ENCODE measurements around the gene ASCL4. TPM values are rescaled to one million over a fixed set of nuclear protein-coding genes. Genes with fewer than 3 reads are reported as not detected.

ASCL4 gene
- total and polyA plus RNA-seq, 9 of the 15 experiments (the other 6 are each of a cell fraction or from before 2014, with no cell fraction given): not detected

GRCh38 chr12:107780298-107780697 lies 5.8 kb downstream of the ASCL4 start:
- FAIRE-seq: no peak
- WGBS (ENCODE audit: insufficient coverage, low coverage, missing lambda C conversion rate): 0% methylated on average over 1 of the region's 1 CpG
- H3K4me1 ChIP-seq (replicated peaks in 1 of 2; ENCODE audit: control insufficient read depth in 2 of 2, insufficient read depth in 2 of 2, low read length in 2 of 2): peaks cover 0 to under 1% of the 10 kb centered on the region in 2 experiments; a peak in 1 of 5 replicates
- H3K36me3 ChIP-seq (ENCODE audit: control insufficient read depth, insufficient read depth, low read length): no peaks in the 10 kb centered on the region
- H4K20me1 ChIP-seq (replicated peaks; ENCODE audit: control insufficient read depth, insufficient read depth, low read length): no peaks in the 10 kb centered on the region
- no peaks in the 10 kb centered on the region for H3K9me1 ChIP-seq (ENCODE audit: control insufficient read depth, insufficient read depth, low read length)
- no peak for ATAC-seq
- H3K9ac ChIP-seq (ENCODE audit: insufficient read depth in 1 of 2, low read depth in 2 of 2, low read length in 2 of 2): no peak overlapping the region
- no peaks in the 10 kb centered on the region for H3K9me3 ChIP-seq (replicated peaks; ENCODE audit: control insufficient read depth, insufficient read depth, low read depth, low read length)
- no peak overlapping the region for H2AFZ ChIP-seq (ENCODE audit: low read depth, low read length)
- intact Hi-C loops (cut with micrococcal nuclease): no loop called here
- DNase-seq (ENCODE audit: extremely low read depth in 1 of 4, low spot score in 3 of 4): no peak
- no TSS peak for BruUV-seq (replicated peaks)
- ChIA-PET POLR2A (no interaction called here), CTCF (ENCODE audit: low intra/inter-chr PET ratio) (no interaction called here)
- no peak overlapping the region for H3K27ac ChIP-seq (ENCODE audit: extremely low read depth, low read depth, low read length)
- H3K79me2 ChIP-seq (ENCODE audit: control insufficient read depth, insufficient read depth, low read length): no peaks in the 10 kb centered on the region
- in situ Hi-C loops (cut with MboI): no loop called here
- no peak overlapping the region for H3K4me2 ChIP-seq (ENCODE audit: insufficient read depth, low read length)
- peaks cover 9 to 25% of the 10 kb centered on the region in 2 experiments for H3K27me3 ChIP-seq (ENCODE audit: control insufficient read depth in 2 of 2, insufficient read depth in 2 of 2, low read length in 2 of 2)
- TF ChIP-seq MTA1 (IDR thresholded peaks at IDR 0.05; ENCODE audit: borderline replicate concordance): no peak
- TF ChIP-seq FOXA3 (CRISPR knock-in tag; conservative IDR thresholded peaks at IDR 0.05 in 1 of 2, IDR thresholded peaks at IDR 0.05 in 1 of 2): no peak
- TF ChIP-seq CBX8 (IDR thresholded peaks at IDR 0.05; ENCODE audit: borderline replicate concordance, extremely low read depth, low read depth, low read length, poor library complexity, severe bottlenecking): no peak
- no peak for TF ChIP-seq NR4A1 (CRISPR knock-in tag; IDR thresholded peaks at IDR 0.05)
- TF ChIP-seq NR4A1 (tag; IDR thresholded peaks at IDR 0.05): no peak
- no peak for TF ChIP-seq ILK (tag; IDR thresholded peaks at IDR 0.05; ENCODE audit: borderline replicate concordance, low read depth)
- no peak overlapping the region for H3K4me3 ChIP-seq

- intact Hi-C loops (cut with micrococcal nuclease): no loop called here
- ChIA-PET CTCF (ENCODE audit: low intra/inter-chr PET ratio) (no interaction called here), POLR2A (interaction anchor here (0.7 to 0.8 kb wide), 2 partner anchors 8 to 505 kb away, joined by 3 read pairs; no protein-coding TSS in a partner anchor)
- Histone ChIP-seq H3K36me3 (ENCODE audit: control insufficient read depth, insufficient read depth, low read length) (no peaks in the 10 kb centered on the region), H4K20me1 (replicated peaks; ENCODE audit: control insufficient read depth, insufficient read depth, low read length) (no peaks in the 10 kb centered on the region), H3K9ac (ENCODE audit: insufficient read depth in 1 of 2, low read depth in 2 of 2, low read length in 2 of 2) (no peak overlapping the region), H3K27me3 (ENCODE audit: control insufficient read depth in 2 of 2, insufficient read depth in 2 of 2, low read length in 2 of 2) (peaks cover 8 to 15% of the 10 kb centered on the region in 2 experiments; a peak in 4 of 5 replicates), H3K9me1 (ENCODE audit: control insufficient read depth, insufficient read depth, low read length) (no peaks in the 10 kb centered on the region), H3K27ac (ENCODE audit: extremely low read depth, low read depth, low read length) (no peak overlapping the region), H3K4me3 (no peak overlapping the region), H2AFZ (ENCODE audit: low read depth, low read length) (no peak overlapping the region), H3K9me3 (replicated peaks; ENCODE audit: control insufficient read depth, insufficient read depth, low read depth, low read length) (no peaks in the 10 kb centered on the region), H3K4me2 (ENCODE audit: insufficient read depth, low read length) (no peak overlapping the region), H3K4me1 (replicated peaks in 1 of 2; ENCODE audit: control insufficient read depth in 2 of 2, insufficient read depth in 2 of 2, low read length in 2 of 2) (no peaks in the 10 kb centered on the region), H3K79me2 (ENCODE audit: control insufficient read depth, insufficient read depth, low read length) (no peaks in the 10 kb centered on the region)
- no peak for ATAC-seq
- in situ Hi-C loops (cut with MboI): no loop called here
- no peak for DNase-seq (ENCODE audit: extremely low read depth in 1 of 4, low spot score in 3 of 4)
- no TSS peak for BruUV-seq (replicated peaks)
- WGBS (ENCODE audit: insufficient coverage, low coverage, missing lambda C conversion rate): 0% methylated on average over 2 of the region's 2 CpGs
- FAIRE-seq: no peak
- TF ChIP-seq NFATC3 (IDR thresholded peaks at IDR 0.05): no peak
- TF ChIP-seq ASH1L (IDR thresholded peaks at IDR 0.05; ENCODE audit: borderline replicate concordance, low read depth, partially characterized antibody): no peak
- no peak for TF ChIP-seq BCOR (IDR thresholded peaks at IDR 0.05)
- TF ChIP-seq TSHZ1 (CRISPR knock-in tag; IDR thresholded peaks at IDR 0.05): no peak
- TF ChIP-seq HCFC1 (IDR thresholded peaks at IDR 0.05; ENCODE audit: low read depth, low read length): no peak
- no peak for TF ChIP-seq ZNF224 (CRISPR knock-in tag; IDR thresholded peaks at IDR 0.05)
Measured at GRCh38 chr12:107782067-107782466, 7.6 kb downstream of the ASCL4 start.

Measured in K562 (cell line).